Adrenal gland (tissue), 5 donors: ENCODE data around the gene CASP9.

Experiments used
- POLR2A ChIP-seq, 2 donors: fragments of 450-650 bp; IDR thresholded peaks; one replicate each; pipeline ENCODE4 v1.6.1; 2017; ENCODE audit warnings: antibody characterized with exemption in 2 of 2, mild to moderate bottlenecking in 2 of 2, moderate library complexity in 1 of 2
- TF ChIP-seq, protein P1 (sequence below), 6 experiments: fragments of 450-650 bp in 4 of 6; fragments of 200-600 bp in 2 of 6; sonication (generic) in 1 of 6; IDR thresholded peaks; 1 replicate in 5 of 6; 2 replicates in 1 of 6; pipeline versions ENCODE4 v1.5.1 to v1.8.0; 2016 to 2021; ENCODE audit warnings: antibody characterized with exemption in 6 of 6, mild to moderate bottlenecking in 2 of 6, moderate library complexity in 1 of 6
- donor health status: DM: no; HTN: no; CAD: no.

DNA sequence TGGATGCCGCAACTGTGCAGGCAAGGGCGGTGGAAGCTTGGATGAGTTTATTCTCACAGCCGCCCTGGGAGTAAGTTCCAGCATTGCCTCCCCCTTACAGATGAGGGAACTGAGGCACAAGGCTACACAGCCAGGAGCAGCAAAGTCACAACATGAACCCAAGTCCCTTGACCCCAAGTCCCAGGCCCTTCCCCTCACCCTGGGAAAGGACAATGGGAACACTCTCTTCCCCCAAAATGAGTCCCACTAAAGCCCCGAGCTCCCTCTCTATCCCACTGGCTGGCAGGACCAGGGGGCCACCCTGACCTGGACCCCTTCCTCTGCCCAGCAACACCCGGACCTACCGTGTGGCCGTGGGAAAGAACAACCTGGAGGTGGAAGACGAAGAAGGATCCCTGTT lies 81.9 kb downstream of the CASP9 start:
- TF ChIP-seq, protein P1, sequence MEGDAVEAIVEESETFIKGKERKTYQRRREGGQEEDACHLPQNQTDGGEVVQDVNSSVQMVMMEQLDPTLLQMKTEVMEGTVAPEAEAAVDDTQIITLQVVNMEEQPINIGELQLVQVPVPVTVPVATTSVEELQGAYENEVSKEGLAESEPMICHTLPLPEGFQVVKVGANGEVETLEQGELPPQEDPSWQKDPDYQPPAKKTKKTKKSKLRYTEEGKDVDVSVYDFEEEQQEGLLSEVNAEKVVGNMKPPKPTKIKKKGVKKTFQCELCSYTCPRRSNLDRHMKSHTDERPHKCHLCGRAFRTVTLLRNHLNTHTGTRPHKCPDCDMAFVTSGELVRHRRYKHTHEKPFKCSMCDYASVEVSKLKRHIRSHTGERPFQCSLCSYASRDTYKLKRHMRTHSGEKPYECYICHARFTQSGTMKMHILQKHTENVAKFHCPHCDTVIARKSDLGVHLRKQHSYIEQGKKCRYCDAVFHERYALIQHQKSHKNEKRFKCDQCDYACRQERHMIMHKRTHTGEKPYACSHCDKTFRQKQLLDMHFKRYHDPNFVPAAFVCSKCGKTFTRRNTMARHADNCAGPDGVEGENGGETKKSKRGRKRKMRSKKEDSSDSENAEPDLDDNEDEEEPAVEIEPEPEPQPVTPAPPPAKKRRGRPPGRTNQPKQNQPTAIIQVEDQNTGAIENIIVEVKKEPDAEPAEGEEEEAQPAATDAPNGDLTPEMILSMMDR (IDR thresholded peaks at IDR 0.05), result no peak
- TF ChIP-seq POLR2A (IDR thresholded peaks at IDR 0.05), result no peak
